HG03025 (cell line): ENCODE data around the gene RPS21.

Source experiments
- ATAC-seq: cut with Tn5 transposase; IDR thresholded peaks from one replicate; pipeline ENCODE4 v1.9.1; 2021; ENCODE audit warnings: mild to moderate bottlenecking, moderate library complexity; ENCODE audit not compliant: unreplicated experiment, low FRiP score

RPS21 gene

DNA sequence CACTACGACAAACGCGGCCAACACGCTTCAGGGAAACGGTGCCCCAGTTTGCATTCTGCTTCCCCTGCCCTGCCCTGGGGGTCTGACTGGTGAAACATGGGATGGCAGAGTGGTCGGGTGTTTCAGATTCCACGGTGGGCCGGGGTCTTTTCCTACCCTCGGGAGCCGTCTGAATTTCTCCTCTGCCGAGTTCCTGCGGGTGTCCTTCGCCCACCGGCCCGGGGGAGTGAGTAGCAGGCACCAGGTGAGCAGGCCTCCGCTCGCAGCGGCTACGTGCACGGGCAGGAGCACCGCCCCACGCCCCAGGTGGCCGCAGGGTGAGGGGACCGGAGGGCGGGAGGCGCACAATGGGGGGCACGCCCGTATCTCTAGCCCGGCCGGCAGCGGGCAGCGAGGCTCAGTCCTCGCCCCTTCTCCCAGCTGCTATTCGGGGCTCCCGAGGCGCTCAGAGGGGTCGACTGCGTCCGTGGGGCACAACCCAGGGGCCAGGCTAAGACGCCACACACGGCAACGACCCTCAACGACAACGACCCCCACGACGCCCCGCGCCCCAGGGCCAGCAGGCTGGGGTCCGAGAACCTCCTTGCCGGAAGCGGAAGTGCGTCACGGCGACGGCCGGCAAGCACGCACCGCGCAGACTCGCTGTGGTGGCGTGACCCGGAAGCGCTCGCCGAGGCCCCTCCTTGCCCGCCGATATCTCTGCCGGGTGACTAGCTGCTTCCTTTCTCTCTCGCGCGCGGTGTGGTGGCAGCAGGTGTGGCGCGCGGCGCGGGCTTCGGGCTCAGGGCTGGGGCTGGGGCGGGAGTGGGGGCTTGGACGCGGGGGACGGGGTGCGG is at the start of gene RPS21:
Gene RPS21, plus strand, starts transcription at position 721 of the 836 bp plus-strand sequence. CDS start 236 bp downstream, outside the sequence.
- ATAC-seq, result peak; percentile 66

DNA sequence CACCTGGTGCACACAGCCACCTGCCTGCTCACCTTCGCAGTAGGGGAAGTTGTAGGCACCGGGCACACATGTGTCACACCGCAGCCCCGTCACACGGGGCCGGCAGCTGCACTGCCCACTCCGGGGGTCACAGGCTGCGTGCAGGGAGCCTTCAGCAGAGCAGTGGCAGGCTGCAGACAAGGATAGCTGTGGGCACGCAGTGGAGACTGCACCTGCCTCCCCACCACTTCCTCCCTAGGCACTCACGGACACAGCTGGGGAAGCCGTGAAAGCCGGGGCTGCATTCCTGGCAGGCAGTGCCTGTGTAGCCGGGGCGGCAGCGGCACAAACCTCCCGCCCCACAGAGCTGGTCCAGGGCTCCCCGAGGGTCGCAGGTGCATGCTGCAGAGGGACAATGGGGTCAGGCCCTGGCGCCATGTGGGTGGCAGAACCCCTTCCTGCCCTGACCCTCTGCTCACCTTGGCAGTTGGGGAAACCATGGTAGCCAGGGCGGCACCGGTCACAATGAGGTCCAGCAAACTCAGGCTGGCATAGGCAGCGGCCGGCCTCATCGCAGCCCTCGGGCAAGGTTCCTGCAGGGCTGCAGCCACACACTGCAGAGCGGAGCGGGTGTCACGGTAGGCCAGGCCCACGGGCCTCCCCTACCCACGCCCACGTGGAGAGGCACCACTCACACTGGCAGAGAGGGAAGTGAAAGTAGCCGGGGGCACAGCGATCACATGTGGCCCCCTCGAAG is 49.2 kb upstream of the RPS21 start:
- ATAC-seq, result no peak

DNA sequence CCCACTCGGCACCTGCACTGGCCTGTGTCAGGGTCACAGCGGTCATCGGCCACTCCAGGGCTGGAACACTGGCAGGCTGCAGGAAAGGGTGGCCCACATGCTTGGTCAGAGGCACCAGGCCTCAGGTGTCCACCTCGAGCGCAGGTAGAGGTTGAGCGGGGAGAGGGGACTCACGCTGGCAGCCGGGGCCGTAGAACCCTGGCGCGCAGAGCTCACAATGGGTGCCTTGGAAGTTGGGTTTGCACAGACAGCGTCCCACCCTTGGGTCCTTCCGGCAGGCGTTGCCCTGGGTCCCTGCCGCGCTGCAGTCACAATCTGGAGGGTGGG is 48.6 kb upstream of the RPS21 start:
- ATAC-seq, result no peak

DNA sequence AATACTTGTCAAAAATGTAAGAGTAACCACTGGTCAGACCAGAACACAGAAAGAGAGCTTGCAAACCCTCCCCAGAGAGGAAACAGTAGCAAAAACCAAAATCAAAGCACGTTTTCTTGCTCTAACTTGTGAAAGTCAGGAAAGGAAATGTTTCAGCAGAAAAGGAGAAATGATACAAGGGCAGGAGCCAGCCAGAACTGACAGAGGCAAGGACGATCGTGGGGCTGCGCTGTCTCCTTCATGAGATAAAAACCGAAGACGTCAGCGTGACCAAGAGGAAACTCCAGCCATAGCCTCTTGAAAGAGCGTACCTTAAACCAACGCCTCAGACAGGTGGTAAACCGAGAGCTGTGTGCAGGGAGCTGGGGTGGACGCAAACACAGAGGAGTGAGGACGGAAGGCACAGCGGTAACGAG is 47.2 kb upstream of the RPS21 start:
- peak; percentile 61 for ATAC-seq

DNA sequence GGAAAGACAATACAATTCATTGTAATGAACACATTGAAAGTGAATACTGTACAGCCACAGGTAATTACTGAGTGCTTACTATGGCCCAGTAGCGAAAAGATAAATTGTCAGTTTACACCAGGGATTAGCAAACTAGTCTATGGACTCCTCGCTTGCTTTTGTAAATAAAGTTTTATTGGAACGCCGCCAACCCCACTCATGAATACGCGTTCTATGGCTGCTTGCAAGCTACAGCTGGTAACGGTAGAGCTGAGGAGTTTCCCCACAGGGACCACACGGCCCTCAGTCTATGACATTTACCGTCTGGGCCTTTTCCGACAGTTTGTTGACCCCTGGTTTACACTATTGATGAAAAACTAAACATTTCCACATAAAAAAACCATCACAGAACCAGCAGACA is 44.0 kb upstream of the RPS21 start:
- no peak for ATAC-seq

DNA sequence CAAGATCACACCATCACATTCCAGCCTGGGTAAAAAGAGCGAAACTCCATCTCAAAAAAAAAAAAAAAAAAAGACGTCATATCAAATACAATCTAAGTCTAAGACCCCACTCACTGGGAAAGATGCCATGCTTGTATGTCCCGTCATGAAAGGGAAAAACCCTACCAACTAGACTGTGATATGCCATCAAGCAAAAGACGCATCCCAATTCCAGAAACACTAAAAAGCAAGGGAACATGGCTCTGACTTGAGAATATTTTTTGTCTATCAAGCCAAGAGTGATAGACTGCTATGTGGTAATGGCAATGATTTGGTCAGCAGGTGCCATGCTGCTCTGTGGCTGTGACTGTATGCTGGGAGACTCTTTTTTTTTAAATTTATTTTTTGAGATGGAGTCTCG is 42.8 kb upstream of the RPS21 start:
- ATAC-seq, result no peak

DNA sequence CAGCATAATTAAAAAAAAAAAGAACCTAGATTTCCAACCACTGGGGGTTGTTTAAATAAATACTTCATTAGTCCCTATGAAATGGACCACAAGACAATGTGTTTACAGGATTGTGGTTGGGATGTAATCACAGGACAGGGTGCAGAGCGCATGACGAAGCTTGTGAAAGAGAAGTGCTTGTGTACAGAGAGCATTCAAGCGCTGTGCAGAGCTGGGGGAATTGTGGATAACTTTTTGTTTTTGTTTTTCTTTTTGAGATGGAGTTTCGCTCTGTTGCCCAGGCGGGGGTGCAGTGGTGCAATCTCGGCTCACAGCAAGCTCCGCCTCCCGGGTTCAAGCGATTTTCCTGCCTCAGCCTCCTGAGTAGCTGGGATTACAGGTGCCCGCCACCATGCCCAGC is 42.1 kb upstream of the RPS21 start:
- ATAC-seq, result no peak

DNA sequence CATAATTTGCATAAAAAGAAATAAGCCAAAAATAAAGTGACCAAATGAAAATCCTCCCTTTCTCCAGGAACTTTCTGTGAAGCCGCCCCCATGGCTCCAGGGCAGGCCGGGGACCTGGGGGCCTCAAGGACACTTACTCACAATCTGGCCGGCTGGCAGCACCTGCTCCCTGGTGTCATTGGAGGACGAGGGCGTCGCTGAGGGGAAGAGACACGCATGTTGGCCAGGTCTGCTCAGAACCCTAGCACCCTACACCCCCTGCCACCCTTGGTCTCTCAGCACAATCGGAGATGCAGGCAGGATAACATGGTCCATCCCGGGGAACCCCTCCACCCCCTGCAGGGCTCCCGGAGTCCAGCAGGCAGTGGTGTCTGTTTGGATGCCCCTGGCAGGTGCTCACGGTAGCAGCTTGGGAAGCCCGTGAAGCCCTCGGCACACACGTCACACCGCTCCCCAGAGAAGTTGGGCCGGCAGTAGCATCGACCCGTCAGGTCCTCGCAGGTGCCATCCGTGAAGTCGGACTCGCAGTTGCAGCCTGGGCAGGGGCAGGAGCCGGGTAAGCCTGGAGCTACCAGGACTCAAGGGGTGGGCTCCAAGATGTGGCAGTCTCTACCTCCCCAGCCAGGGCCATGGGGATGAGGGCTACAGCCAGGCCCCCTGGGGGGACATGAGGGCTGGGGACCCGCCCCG is 41.1 kb upstream of the RPS21 start:
- ATAC-seq, result no peak

DNA sequence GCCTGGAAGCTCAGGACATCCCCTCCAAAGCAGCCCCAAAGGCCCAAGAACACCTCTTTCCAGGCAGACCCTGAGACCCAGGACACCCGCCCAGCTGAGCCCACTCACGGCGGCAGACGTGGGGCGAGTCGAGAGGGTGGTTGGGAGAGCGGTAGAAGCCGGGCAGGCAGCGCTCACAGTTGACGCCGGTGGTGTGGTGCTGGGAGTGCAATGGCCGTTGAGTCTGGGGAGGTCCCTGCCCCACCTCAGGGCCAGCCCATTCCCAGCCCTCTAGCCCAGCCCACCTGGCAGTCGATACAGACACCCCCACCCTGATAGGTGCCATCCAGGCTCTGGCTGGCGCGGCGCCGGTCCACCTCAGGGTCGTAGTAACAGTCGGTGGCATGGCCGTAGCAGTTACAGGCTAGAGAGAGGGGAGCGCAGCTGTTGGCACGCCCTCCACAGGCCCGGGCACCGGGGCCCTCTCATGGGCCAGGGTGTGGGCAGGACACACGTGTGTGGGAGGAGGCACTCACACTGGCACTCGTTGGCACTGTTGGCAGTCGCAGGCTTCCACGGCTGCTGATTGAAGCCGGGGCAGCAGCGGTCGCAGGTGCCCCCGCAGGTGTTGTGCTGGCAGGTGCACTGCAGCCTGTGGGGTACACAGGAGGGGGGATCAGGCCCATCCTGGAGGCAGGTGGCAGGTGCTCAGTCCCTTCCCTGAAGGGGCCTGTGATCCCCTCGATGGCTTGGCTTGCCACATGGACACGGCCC is 40.3 kb upstream of the RPS21 start:
- no peak for ATAC-seq

DNA sequence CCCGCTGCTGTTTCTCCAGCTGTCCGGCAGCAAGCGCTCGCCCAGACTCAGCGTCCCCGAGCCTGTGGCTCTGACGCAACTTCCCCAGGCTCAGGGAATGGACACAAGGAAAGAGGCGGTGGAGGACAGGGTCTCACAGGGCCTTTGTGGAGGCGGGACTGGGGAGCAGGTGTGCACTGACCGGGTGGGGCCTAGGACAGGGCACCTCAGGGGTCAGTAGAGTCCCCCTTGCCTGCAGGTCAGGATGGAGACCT is 39.8 kb upstream of the RPS21 start:
- ATAC-seq, result no peak

DNA sequence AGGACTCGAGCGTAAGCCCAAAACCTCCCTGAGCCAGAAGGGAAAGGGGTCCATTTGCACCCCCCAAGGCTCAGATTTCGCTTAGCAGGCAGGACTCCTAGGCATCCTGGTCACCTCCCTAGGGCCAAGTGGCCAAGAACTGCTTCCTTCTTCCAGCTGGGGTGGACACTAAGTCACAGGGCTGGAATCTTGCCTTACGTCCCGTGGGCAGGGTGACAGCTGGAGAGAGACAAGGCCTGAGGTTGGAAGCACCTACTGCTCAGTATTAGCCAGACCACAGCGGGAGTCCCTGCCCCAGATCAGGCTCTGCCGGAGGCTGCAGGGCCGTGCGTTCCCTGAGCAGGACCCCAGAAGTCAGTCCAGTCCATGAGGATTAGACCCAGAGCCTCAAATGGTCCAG is 39.5 kb upstream of the RPS21 start:
- ATAC-seq, result no peak

DNA sequence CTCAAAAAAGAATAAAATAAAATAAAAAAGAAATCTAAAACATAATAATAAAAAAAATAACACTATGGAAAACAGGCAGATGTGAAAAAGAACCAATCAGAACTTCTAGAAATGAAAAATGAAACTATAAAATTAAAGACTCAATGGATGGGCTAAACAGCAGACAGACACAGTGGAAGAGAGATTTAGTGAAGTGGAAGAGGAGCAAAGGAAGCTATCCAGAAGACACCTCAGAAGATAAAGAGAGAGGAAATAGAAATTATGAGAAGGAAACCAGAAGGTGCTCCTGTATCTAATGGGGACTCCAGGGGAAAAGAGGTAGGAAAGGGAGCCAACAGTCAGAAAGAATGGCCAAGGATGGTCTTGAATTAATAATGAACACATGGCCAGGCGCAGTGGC is 38.3 kb upstream of the RPS21 start:
- no peak for ATAC-seq

DNA sequence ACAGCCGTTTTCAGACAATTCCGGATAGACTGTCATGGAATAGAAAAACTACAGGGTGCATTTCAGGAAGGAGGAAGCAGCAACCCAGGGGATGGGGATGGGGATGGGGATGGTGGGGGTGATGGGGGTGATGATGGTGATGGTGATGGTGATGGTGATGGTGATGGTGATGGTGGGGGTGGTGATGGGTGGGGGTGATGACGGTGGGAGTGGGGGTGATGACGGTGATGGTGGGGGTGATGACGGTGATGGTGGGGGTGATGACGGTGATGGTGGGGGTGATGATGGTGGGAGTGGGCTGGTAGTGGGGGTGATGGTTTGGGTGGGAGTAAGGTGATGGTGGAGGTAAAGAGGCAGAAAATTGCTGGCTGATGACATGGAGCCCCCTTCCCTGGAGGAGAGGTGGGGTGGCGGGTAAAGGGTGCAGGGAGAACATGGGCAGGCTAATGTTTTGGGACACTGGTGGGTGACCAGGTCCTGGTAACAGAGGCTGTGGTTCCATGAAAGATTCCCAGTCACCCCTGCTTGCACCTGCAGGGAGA is 37.3 kb upstream of the RPS21 start:
- no peak for ATAC-seq

DNA sequence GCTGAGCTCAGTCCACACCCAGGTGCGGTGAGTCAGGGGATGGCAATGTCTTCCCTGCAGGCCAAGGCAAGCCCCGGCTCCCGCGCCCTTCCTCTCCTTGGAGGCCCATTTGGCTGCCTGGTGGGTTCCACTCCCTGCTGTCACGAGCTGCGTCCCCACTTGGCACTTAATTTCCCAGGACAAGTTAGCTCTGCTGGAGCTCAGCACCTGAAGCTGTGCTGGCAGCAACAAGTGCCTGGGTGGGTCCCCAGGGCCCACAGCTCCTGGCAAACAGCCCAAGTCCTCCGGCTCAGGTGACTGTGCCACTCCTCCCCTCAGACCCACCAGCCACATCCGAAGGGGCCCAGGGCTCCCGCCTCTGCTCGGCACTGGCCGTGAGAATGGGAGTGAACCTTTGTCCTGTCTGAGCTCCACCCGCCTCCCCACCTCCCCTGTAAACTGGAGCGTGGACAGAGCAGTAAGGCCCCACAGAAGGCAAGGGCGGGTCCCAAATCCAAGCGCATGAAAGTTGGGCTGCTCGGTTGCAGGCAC is 36.7 kb upstream of the RPS21 start:
- ATAC-seq, result no peak

DNA sequence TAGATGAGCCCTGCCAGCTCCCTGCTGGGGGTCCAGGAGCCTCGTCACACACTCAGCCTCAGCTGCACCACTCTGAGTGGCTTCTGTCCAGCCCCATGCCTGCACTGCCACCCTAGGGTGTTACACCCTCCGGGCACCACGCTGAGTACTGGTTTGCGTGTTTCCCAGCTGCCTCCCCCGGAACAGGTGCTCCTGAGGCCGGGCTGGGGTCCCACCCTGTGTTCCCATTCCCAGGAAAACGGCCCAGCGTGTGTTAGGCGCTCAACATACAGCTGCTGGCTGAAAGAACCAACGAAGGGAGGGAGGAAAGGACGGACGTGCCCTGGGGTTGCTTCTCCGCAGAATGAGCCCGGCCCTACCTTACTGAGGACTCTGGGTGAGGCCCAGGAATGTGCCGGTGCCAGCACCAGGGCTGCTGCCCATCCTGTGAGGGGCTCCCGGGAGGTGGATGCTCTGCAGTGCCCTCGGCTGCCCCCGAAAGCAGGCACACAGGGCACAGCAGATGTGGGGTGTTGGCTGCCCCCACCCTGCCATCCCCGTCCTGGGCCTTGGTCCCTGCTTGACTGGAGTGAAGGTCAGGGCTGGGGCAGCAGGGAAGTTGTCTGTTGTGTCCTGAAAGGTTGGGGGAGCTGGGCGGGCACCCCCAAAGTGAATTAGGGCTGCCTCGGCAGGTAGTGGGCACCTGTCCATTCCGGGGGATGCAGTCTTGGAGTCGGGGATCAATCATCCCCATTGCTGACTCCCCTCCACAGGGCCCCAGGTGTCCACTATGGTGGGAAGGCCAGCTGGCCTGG is 36.1 kb upstream of the RPS21 start:
- no peak for ATAC-seq

DNA sequence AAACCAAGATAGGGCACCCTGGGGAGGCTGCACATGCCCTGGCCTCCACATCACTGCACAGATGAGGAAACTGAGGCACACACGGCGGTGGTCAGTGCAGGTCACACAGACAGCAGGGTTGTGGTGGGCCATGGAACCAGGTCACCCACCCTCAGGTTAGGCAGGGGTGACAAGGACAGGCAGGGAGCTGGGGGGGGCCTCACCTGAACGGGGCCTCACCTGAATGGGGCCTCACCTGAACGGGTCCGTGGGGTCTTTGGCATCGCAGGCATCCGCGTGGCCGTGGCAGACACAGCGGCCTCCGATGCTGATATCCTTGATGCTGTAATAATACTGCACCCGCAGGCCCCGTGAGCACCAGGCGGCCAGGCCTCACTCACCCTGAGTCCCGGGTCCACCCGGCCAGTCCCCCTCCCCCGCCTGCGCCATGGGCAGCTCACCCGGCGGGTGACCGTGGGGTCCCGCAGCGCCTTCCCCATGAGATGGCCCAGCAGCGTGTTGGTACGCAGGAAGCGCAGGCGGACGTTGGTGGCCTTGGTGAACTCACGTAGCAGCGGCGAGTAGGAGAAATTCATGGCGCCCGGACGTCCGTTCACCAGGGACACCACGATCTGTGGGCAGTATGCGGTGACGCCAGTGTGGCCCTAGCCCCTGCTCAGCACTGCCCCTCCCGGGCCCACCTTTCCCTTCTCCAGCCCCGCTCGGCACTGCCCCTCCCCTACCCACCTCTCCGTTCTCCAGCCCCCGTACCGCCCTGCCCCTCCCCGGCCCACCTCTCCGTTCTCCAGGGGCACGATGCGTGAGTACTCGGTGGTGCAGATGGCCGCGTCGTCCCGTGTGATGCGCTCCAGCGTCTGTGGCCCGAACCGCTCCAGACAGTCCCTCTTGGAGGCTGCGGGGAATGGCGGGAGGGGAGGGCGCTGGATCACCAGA is 35.2 kb upstream of the RPS21 start:
- no peak for ATAC-seq

DNA sequence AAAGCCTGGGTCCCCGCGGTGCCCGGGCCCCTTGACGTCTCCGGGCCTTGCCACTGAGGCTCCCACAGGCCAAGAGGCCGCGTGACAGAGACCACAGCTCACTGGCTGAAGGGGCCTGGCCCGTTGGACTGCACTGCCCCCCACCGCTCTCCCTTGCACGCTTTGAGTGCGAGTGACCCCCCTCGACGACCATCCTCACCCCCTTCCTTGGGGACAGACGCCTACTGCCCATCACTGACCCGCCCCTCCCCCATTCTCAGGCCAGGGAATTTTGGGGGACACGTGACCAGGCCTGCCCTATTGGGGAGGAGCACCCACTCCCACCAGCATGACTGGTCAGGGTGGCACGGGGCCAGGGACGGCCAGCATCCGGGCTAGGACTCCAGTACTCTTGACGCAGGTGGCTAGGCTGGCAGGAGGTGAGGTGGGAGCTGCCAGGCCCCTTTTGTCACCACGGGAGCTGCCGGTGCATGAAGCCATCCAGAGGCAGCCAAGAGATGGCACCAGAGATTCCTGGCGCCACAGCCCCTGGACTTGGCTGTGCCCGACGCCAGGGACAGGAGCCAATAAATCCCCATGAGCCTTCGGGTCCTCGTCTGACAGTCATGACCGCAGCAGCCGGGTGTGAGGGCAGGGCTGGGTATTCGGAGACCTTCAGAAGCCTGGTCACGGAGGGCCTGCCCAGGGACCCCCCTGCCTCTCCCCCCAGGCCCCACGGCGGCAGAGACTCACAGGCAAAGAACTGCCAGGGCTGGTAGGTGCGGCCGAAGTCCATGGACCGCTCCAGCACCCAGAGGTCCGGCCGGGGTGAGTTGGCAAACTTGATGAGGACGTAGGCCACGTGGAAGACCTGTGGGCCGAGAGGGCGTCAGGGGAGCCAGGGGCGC is 34.3 kb upstream of the RPS21 start:
- no peak for ATAC-seq
